ENCODE measurements around the gene CHDH.
A peak's percentile ranks its signal among the peaks of the same experiment; 100 is the strongest.

Gene CHDH, protein sequence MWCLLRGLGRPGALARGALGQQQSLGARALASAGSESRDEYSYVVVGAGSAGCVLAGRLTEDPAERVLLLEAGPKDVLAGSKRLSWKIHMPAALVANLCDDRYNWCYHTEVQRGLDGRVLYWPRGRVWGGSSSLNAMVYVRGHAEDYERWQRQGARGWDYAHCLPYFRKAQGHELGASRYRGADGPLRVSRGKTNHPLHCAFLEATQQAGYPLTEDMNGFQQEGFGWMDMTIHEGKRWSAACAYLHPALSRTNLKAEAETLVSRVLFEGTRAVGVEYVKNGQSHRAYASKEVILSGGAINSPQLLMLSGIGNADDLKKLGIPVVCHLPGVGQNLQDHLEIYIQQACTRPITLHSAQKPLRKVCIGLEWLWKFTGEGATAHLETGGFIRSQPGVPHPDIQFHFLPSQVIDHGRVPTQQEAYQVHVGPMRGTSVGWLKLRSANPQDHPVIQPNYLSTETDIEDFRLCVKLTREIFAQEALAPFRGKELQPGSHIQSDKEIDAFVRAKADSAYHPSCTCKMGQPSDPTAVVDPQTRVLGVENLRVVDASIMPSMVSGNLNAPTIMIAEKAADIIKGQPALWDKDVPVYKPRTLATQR

DNA sequence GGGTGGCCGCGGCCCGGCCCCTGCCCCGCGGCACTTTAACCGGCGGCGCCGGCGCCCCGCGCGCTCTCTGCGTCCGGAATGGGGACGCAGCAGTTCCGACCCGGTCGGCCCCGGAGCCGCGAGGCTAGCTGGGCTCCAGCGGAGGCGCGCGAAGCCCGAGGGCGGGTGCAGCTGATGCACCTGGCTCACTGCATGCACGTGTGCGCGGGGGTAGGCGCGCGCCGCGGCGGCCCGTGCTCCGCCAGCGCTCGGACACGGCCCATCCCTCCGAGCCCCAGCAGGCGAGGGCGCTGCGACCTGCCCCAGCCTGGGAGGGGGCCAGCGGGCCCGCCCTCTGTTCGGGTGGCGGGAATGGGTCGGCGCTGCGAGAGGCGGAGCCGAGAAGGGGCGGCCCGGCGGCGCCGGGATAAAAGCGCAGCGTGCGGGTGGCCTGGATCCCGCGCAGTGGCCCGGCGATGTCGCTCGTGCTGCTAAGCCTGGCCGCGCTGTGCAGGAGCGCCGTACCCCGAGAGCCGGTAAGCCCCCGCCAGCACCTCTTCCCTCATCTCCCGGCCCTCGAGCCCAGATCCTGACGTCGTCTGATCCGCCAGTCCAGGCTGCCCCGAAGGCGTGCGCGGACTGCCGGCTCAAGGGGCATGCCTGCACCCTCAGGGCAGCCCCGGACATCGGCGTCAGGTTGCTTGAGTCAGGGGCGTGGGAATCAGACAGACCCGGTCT is at the start of gene CHDH, which contains the start of gene IL17RB:
Gene CHDH (minus strand): TSS at position 286 of the 717 bp plus-strand sequence. CDS start 22,411 bp downstream, outside the sequence.
Gene IL17RB (plus strand): TSS at position 435 of the 717 bp plus-strand sequence. CDS start 21 bp downstream, at position 456.
- peak within 1 kb of the TSS; percentile 51 for H3K4me3 ChIP-seq

DNA sequence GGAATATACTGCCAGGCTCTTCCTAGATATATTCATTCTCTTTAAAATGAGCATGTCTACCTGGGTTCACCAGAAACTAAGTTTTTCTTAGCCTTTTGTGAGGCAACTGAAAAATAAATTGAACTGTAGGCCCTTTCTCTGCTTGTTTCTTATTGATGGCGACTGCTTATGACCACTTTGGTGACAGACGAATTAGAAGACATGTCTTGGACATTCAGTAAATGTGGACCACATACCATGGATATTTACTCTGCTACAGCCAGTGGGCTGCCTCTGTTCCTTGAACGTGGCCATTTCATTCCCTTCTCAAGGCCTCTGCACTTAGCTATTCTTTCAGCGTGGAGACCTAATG is 46.0 kb upstream of the CHDH start:
- Histone ChIP-seq H3K36me3 (replicated peaks) (peaks cover 18% of the 10 kb centered on the region), H3K4me3 (peak overlapping the region; percentile 80), H3K4me1 (peaks cover 16% of the 10 kb centered on the region), H3K9me3 (no peaks in the 10 kb centered on the region), H3K27me3 (ENCODE audit: low read depth) (peaks cover 6% of the 10 kb centered on the region)
- in situ Hi-C loops (cut with MboI; ENCODE audit: low sequenced_read_pairs) = no loop called here
- no peak for DNase-seq (ENCODE audit: low spot score in 2 of 2)

More for the DNA sequence above, at the start of gene CHDH, which contains the start of gene IL17RB:
- in situ Hi-C loops (cut with MboI; ENCODE audit: low sequenced_read_pairs) = no loop called here
- Histone ChIP-seq H3K9me3 (no peaks in the 10 kb centered on the region), H3K4me1 (peaks cover 36% of the 10 kb centered on the region), H3K27me3 (ENCODE audit: low read depth) (no peaks in the 10 kb centered on the region), H3K36me3 (replicated peaks) (peaks cover 3% of the 10 kb centered on the region; the same call in 1 of the 2 replicates)
- DNase-seq (ENCODE audit: low spot score in 2 of 2) = peak; percentile 74 to 88

DNA sequence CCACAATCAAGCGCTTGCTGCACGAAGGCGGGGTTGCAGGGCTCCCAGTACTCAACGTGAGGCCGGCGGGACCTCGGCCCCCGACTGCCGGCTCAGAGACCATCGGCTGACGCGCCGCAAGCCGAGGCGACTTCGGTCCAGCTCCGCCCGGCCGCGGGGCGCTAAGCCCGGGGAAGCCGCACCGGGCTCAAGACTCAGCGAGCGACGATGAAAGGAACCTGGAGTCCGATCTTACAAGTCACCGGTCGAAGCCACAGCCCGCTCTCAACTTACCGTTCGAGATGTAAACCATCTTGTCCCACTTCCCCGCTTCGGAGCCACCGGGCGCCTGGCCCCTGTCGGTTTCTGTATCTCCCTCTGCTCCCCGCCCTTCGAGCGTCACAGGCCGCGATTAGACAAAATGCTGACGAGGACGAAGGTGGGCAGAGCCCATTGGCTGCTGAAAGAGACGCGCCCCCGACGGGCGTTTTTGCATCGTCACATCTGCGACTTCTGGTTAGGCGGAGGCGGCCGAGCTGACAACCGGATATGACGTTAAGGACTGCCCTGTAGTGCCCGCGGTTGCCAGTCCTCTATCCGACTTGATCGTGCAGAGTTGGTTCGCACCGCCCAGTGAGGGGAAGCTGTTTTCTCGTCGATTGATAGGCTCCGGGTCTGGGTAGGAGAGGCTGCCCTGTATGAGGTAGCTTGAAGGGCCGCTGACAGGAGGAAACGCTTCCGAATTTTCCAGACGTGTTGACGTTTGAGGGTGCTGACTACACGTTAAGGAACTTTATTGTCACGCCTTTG is 45.5 kb upstream of the CHDH start, which contains the start of gene SELENOK:
Gene SELENOK (minus strand): TSS at position 363 of the 789 bp plus-strand sequence.
- Histone ChIP-seq H3K36me3 (replicated peaks) (peaks cover 23% of the 10 kb centered on the region), H3K4me1 (peaks cover 16% of the 10 kb centered on the region), H3K4me3 (peak within 1 kb of the TSS; percentile 80), H3K27me3 (ENCODE audit: low read depth) (peaks cover 2% of the 10 kb centered on the region; the same call in 1 of the 2 replicates), H3K9me3 (no peaks in the 10 kb centered on the region)
- DNase-seq (ENCODE audit: low spot score in 2 of 2) = peak; percentile 97
- in situ Hi-C loops (cut with MboI; ENCODE audit: low sequenced_read_pairs) = no loop called here

DNA sequence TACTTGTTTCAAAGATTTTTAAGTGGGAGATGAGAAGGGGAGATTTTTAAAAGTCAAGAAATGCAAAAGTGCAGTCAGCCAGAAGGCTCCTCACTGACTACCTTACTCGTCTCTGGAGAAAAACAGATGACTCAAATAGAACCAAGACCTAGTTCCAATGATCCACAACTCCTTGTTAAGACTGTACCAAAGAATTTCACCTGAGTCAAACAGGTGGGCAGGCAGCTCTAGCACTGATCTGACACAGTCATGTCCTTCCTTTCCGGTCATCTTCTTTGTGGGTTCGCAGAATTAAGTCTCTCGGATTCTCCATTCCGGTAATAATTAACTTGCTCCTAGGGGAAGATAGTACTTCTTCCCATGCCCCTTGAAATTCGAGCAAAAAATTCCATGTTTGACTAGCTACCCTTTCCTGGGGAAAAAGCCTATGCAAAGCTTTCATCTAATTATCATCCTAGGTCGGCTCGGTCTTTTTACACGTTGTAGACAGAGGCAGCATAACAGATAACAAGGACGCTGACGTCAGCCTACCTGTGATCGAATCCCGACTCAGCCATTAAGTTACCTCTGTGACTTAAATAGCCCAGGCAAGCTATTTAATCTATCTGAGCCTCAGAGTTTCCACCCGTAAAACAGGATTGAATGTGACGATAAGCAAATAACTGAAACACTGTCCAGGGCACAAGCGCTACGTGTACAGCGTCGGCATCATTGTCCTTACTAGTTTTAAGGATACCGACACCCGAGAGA is 44.7 kb upstream of the CHDH start:
- Histone ChIP-seq H3K4me3 (peak overlapping the region; percentile 80), H3K36me3 (replicated peaks) (peaks cover 30% of the 10 kb centered on the region), H3K4me1 (peaks cover 16% of the 10 kb centered on the region), H3K9me3 (no peaks in the 10 kb centered on the region), H3K27me3 (ENCODE audit: low read depth) (0 out of 2 replicates have a peak, but pooled peaks cover 2% of the 10 kb centered on the region)
- in situ Hi-C loops (cut with MboI; ENCODE audit: low sequenced_read_pairs) = no loop called here
- DNase-seq (ENCODE audit: low spot score in 2 of 2) = peak in 1 of 2 experiments; percentile 32

DNA sequence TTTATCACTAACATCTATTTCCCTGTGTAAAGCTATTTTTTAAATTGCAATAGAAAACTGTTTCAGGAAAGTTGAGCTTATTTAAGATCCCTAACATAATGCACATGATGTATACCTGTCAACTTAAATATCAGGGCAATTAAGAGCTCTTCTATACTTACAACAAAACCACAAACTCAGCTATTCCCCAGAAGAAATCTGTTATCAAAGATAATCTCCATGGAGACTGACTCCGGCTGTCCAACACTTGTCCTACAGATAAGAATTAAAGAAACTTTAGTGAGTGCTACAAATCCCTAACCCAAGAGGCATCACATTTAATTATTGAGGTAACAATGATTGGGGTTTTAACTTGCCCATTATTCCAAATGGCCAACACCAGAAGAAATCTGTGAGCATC is 42.0 kb upstream of the CHDH start:
- H3K27me3 ChIP-seq (ENCODE audit: low read depth) = no peaks in the 10 kb centered on the region
- peaks cover 46% of the 10 kb centered on the region for H3K36me3 ChIP-seq (replicated peaks)
- peaks cover 16% of the 10 kb centered on the region for H3K4me1 ChIP-seq
- in situ Hi-C loops (cut with MboI; ENCODE audit: low sequenced_read_pairs) = no loop called here
- DNase-seq (ENCODE audit: low spot score in 2 of 2) = no peak
- H3K9me3 ChIP-seq = no peaks in the 10 kb centered on the region
- no peak overlapping the region for H3K4me3 ChIP-seq

DNA sequence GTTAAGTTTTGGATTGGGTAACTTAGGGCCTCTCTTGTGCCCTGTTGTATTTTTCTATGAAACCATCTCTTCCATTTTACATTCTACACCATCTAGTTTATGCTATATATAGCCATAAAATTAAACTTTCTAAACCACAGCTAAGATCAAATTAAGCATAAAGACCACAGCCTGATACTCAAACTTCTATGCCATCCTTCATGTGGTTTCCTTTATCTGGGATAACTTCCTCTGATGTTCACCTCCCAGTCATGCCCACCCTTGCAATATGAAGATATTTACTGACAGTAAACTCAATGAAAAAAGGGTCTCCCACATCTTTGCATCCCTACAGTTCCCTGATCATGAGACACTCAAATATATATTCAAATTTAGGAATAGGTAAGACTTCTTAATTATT is 41.2 kb upstream of the CHDH start:
- Histone ChIP-seq H3K36me3 (replicated peaks) (peaks cover 46% of the 10 kb centered on the region), H3K4me1 (peaks cover 16% of the 10 kb centered on the region), H3K9me3 (no peaks in the 10 kb centered on the region), H3K4me3 (no peak overlapping the region), H3K27me3 (ENCODE audit: low read depth) (no peaks in the 10 kb centered on the region)
- in situ Hi-C loops (cut with MboI; ENCODE audit: low sequenced_read_pairs) = no loop called here
- no peak for DNase-seq (ENCODE audit: low spot score in 2 of 2)

DNA sequence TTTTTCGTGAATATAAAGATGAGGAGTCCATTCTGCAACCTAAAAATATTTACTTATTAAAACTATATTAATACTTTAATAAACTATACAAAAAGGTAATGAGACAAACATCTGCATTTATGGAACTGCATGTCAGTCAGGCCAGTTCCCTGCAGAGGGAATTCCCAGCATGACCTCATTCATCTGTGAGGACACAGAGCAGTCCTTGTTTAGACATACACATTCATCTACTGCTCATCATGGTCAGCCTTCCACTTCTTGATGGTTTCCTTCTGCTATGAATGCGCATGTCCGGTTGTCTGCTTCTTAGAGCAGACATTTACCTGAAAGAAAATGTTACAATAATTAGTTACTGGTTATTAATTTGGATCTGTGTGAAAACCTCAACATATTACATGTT is 39.0 kb upstream of the CHDH start:
- Histone ChIP-seq H3K36me3 (replicated peaks) (peaks cover 44% of the 10 kb centered on the region), H3K27me3 (ENCODE audit: low read depth) (no peaks in the 10 kb centered on the region), H3K4me1 (peaks cover 21% of the 10 kb centered on the region), H3K4me3 (no peak overlapping the region), H3K9me3 (no peaks in the 10 kb centered on the region)
- in situ Hi-C loops (cut with MboI; ENCODE audit: low sequenced_read_pairs) = no loop called here
- no peak for DNase-seq (ENCODE audit: low spot score in 2 of 2)

DNA sequence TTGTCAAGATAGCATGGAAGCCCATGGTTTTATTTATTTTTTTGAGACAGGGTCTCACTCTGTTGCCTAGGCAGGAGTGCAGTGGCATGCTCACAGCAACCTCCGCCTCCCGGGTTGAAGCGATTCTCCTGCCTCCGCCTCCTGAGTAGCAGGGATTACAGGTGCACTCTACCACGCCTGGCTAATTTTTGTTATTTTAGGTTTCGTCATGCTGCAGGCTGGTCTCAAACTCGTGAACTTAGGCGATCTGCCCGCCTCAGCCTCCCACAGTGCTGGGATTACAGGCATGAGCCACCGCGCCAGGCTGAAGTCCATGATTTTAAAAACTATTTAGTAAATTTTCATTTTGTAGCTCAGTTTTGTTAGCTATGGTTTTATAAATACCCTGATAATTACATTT is 38.4 kb upstream of the CHDH start:
- Histone ChIP-seq H3K4me3 (no peak overlapping the region), H3K9me3 (no peaks in the 10 kb centered on the region)
- in situ Hi-C loops (cut with MboI; ENCODE audit: low sequenced_read_pairs) = no loop called here

DNA sequence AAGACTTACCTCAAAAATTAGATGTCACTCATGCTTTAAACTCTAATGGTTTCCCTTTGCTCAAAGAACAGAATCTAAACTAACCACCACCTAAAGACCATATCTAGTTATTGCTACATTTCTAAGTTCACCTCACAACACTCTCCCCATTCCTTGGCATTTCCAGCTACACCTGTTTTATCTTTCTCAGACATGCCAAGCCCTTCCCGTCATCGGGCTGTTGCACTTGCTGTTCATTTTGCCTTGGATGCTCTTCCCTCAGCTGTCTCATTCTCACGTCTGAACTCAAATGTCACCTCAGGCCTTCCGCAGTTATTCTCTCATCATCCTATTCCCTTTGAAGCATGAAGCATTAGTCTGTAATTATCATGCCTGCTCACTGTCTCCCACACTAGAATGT is 36.8 kb upstream of the CHDH start:
- H3K36me3 ChIP-seq (replicated peaks) = peaks cover 41% of the 10 kb centered on the region
- no peaks in the 10 kb centered on the region for H3K9me3 ChIP-seq
- H3K4me3 ChIP-seq = no peak overlapping the region
- in situ Hi-C loops (cut with MboI; ENCODE audit: low sequenced_read_pairs) = no loop called here
- no peak for DNase-seq (ENCODE audit: low spot score in 2 of 2)
- no peaks in the 10 kb centered on the region for H3K27me3 ChIP-seq (ENCODE audit: low read depth)
- peaks cover 10% of the 10 kb centered on the region for H3K4me1 ChIP-seq

More for the DNA sequence above, 38.4 kb upstream of the CHDH start:
- H3K27me3 ChIP-seq (ENCODE audit: low read depth) = no peaks in the 10 kb centered on the region
- H3K4me1 ChIP-seq = peaks cover 15% of the 10 kb centered on the region
- DNase-seq (ENCODE audit: low spot score in 2 of 2) = no peak
- H3K36me3 ChIP-seq (replicated peaks) = peaks cover 44% of the 10 kb centered on the region

DNA sequence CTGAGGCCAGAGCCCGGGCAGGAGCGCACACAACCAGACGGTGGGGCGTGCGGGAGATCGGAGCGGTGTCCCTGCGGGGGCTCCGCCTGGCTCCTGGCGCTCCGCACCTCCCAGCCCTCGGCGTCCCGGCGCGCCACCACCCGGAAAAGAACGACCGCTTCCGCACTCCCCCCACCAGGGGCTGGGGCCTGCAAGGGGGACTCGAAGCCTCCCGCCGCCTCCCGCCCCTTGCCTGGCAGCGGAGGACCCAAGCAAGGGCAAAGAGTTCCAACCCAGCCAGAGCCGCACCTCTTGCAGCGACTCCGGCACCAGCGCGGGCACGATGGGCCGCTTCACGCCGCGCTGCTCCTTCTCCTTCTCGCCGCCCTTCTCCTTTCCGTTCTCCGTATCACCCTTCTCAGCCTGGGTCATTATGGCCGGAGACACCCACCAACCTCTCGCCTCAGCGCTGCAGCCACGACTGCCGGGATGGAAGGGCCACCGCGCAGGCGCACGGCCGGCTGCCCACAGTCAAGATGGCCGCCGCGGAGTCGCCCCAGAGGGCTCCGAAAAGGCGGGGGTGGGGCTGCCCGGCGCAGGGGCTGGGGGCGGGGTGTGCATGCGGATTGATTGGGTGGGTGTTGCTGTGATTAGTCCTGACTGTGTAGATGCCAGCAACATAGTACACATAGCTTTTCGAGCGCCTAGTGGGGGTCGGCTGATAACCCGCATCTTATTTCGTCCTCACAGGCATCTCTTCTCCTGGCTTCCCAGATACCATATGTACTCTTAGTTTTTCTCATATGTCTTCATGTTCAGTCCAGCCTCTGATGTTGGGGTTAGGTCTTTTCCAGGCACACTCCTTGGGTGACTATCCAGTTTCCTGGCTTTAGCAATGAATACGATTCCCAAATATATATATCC is 35.7 kb upstream of the CHDH start, which contains the start of gene ACTR8:
Gene ACTR8 (minus strand): TSS at position 462 of the 903 bp plus-strand sequence. CDS start 51 bp downstream, at position 411.
- Histone ChIP-seq H3K4me3 (peak within 1 kb of the TSS; percentile 62), H3K9me3 (no peaks in the 10 kb centered on the region), H3K36me3 (replicated peaks) (peaks cover 41% of the 10 kb centered on the region), H3K27me3 (ENCODE audit: low read depth) (no peaks in the 10 kb centered on the region), H3K4me1 (peaks cover 10% of the 10 kb centered on the region)
- peak; percentile 88 to 90 for DNase-seq (ENCODE audit: low spot score in 2 of 2)
- in situ Hi-C loops (cut with MboI; ENCODE audit: low sequenced_read_pairs) = no loop called here

DNA sequence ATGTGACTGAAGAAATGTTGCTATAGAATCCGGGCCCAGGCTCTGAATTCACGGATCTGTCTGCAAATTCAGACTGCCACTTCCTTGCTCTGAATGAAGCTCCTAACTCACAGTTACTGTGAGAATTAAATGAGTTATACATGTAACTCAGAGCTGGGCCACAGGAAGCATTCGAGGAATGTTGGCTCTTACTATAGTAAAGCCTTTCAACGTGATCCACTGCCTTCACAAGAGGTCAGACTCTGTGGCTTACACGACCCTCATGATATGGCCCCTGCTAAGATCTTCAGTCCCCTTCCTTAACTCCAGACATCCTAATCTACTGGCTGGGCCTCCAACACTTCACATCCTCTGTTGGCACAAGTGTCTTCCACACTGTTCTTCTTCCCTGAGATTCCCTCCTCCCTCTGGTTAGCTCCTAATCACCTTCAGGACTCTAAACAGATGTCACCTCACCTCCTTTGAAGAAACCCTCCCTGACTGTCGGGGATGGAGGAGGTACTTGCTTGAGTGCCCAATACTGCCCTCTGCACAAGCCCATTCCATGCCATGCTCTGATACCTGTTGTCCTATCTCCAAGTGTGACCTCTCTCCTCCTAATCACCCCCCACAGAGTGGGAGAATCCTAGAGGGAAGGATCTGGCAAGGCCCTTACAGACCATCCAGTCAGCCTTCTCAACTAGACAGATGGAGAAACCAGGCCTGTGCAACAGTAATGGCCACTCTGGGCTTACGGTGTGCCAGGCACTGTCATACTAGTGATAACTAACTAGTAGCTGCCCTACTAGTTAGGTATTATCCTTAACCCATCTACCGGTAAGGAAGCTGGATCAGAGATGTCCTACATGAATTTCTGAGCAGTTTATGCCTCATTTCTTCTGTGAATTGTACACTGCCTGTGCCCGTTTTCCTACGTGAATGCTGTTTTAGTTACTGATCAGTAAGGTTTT is 34.5 kb upstream of the CHDH start:
- peaks cover 10% of the 10 kb centered on the region for H3K4me1 ChIP-seq
- H3K9me3 ChIP-seq = no peaks in the 10 kb centered on the region
- no peaks in the 10 kb centered on the region for H3K27me3 ChIP-seq (ENCODE audit: low read depth)
- in situ Hi-C loops (cut with MboI; ENCODE audit: low sequenced_read_pairs) = no loop called here
- H3K36me3 ChIP-seq (replicated peaks) = peaks cover 43% of the 10 kb centered on the region
- DNase-seq (ENCODE audit: low spot score in 2 of 2) = no peak
- H3K4me3 ChIP-seq = peak overlapping the region; percentile 62

All from HAP-1 (cell line).